GM12864 (cell line): ENCODE measurements around the gene DHRSX.
A peak's percentile ranks its signal among the peaks of the same experiment; 100 is the strongest.
"Not testable (repeated sequence)": the region's sequence is repeated elsewhere in the genome, so short reads cannot be mapped to it uniquely, and the experiment has no call there.

Experiments
- DNase-seq: peaks from one replicate; pipeline ENCODE4 v3.0.0-alpha.2; 2011; ENCODE audit warnings: low read depth
- H3K4me3 ChIP-seq: 2 replicates; pipeline ENCODE4 v1.5.1; 2011; ENCODE audit warnings: mild to moderate bottlenecking, low read depth, low read length, control low read depth
- CTCF ChIP-seq: IDR thresholded peaks from 2 replicates; pipeline ENCODE4 v1.5.1; 2011; ENCODE audit warnings: low read depth, mild to moderate bottlenecking, moderate library complexity, low read length, control low read depth, inconsistent platforms; ENCODE audit errors: missing control alignments

DHRSX gene

GRCh38 chrX:2536141-2536540, 35.4 kb upstream of the DHRSX start:
- no peak for DNase-seq
- no peak overlapping the region for H3K4me3 ChIP-seq
- no peak for TF ChIP-seq CTCF

GRCh38 chrX:2534261-2535021, 33.7 kb upstream of the DHRSX start:
- H3K4me3 ChIP-seq, DNase-seq: not testable (repeated sequence)

- no peak for TF ChIP-seq CTCF
- no peak overlapping the region for H3K4me3 ChIP-seq
- DNase-seq = no peak
Measured at GRCh38 chrX:2533424-2533823, 32.6 kb upstream of the DHRSX start.

GRCh38 chrX:2526390-2526789, 25.6 kb upstream of the DHRSX start:
- DNase-seq = no peak
- no peak for TF ChIP-seq CTCF
- H3K4me3 ChIP-seq = no peak overlapping the region

- no peak overlapping the region for H3K4me3 ChIP-seq
- no peak for TF ChIP-seq CTCF
- DNase-seq = no peak
Measured at GRCh38 chrX:2523911-2524310, 23.1 kb upstream of the DHRSX start.

GRCh38 chrX:2521927-2522386, 21.2 kb upstream of the DHRSX start:
- no peak overlapping the region for H3K4me3 ChIP-seq
- TF ChIP-seq CTCF = no peak
- peak; percentile 36 for DNase-seq

- TF ChIP-seq CTCF = no peak
- no peak overlapping the region; the same call in 1 of the 2 replicates for H3K4me3 ChIP-seq
Measured at GRCh38 chrX:2521092-2521926, 20.5 kb upstream of the DHRSX start.

More at GRCh38 chrX:2521092-2521926, 20.5 kb upstream of the DHRSX start:
- peak; percentile 78 for DNase-seq
